Measurements from ENCODE around the gene HMGCS1. TPM values are rescaled to one million over a fixed set of nuclear protein-coding genes. Genes with fewer than 3 reads are reported as not detected.

HMGCS1 gene
- total RNA-seq, 1 donor from 2014 or later, result 23.7 TPM

- intact Hi-C loops (cut with micrococcal nuclease), result no loop called here
- Histone ChIP-seq H3K4me1 (peaks cover 64% of the 10 kb centered on the region), H3K27ac (replicated peaks) (no peak overlapping the region), H3K4me3 (no peak overlapping the region), H3K36me3 (no peaks in the 10 kb centered on the region), H3K27me3 (ENCODE audit: low read depth) (no peaks in the 10 kb centered on the region), H3K9me3 (replicated peaks) (no peaks in the 10 kb centered on the region)
- no peak for DNase-seq
- peak; percentile 75 for TF ChIP-seq CTCF (IDR thresholded peaks at IDR 0.05; ENCODE audit: borderline replicate concordance)
Measured at GRCh38 chr5:43305948-43306565, 7.2 kb downstream of the HMGCS1 start.

GRCh38 chr5:43304525-43304924, 8.7 kb downstream of the HMGCS1 start:
- no peak for TF ChIP-seq CTCF (IDR thresholded peaks at IDR 0.05; ENCODE audit: borderline replicate concordance)
- intact Hi-C loops (cut with micrococcal nuclease), result no loop called here
- Histone ChIP-seq H3K4me3 (no peak overlapping the region), H3K4me1 (peaks cover 48% of the 10 kb centered on the region), H3K27ac (replicated peaks) (no peak overlapping the region), H3K9me3 (replicated peaks) (no peaks in the 10 kb centered on the region), H3K27me3 (ENCODE audit: low read depth) (no peaks in the 10 kb centered on the region), H3K36me3 (no peaks in the 10 kb centered on the region)
- DNase-seq, result no peak

- TF ChIP-seq CTCF (IDR thresholded peaks at IDR 0.05; ENCODE audit: borderline replicate concordance), result no peak
- H3K36me3 ChIP-seq, result peaks cover 6% of the 10 kb centered on the region
- no peaks in the 10 kb centered on the region for H3K27me3 ChIP-seq (ENCODE audit: low read depth)
- intact Hi-C loops (cut with micrococcal nuclease), result no loop called here
- no peak for DNase-seq
- peaks cover 39% of the 10 kb centered on the region for H3K4me1 ChIP-seq
- no peak overlapping the region for H3K27ac ChIP-seq (replicated peaks)
- no peaks in the 10 kb centered on the region for H3K9me3 ChIP-seq (replicated peaks)
- no peak overlapping the region for H3K4me3 ChIP-seq
Measured at GRCh38 chr5:43303242-43303641, 10.0 kb downstream of the HMGCS1 start.

GRCh38 chr5:43302481-43302880, 10.7 kb downstream of the HMGCS1 start:
- Histone ChIP-seq H3K4me3 (no peak overlapping the region), H3K27ac (replicated peaks) (no peak overlapping the region), H3K9me3 (replicated peaks) (no peaks in the 10 kb centered on the region), H3K27me3 (ENCODE audit: low read depth) (no peaks in the 10 kb centered on the region), H3K4me1 (peaks cover 38% of the 10 kb centered on the region), H3K36me3 (peaks cover 13% of the 10 kb centered on the region)
- no peak for DNase-seq
- no peak for TF ChIP-seq CTCF (IDR thresholded peaks at IDR 0.05; ENCODE audit: borderline replicate concordance)
- intact Hi-C loops (cut with micrococcal nuclease), result no loop called here

GRCh38 chr5:43301653-43302091, 11.5 kb downstream of the HMGCS1 start:
- intact Hi-C loops (cut with micrococcal nuclease), result no loop called here
- no peak for TF ChIP-seq CTCF (IDR thresholded peaks at IDR 0.05; ENCODE audit: borderline replicate concordance)
- no peaks in the 10 kb centered on the region for H3K9me3 ChIP-seq (replicated peaks)

More at GRCh38 chr5:43301653-43302091, 11.5 kb downstream of the HMGCS1 start:
- Histone ChIP-seq H3K27me3 (ENCODE audit: low read depth) (no peaks in the 10 kb centered on the region), H3K36me3 (peaks cover 22% of the 10 kb centered on the region), H3K4me1 (peaks cover 38% of the 10 kb centered on the region), H3K27ac (replicated peaks) (no peak overlapping the region), H3K4me3 (no peak overlapping the region)
- DNase-seq, result no peak
